Activated naive CD4-positive, alpha-beta T cell treated with anti-CD3 and anti-CD28 coated beads, Interleukin-2, amount 50 U/mL, for 72 hours (primary cell): ENCODE data around the gene RGPD5. TPM values are rescaled to one million over a fixed set of nuclear protein-coding genes. Genes with fewer than 3 reads are reported as not detected.
"Not testable (repeated sequence)": the region's sequence is repeated elsewhere in the genome, so short reads cannot be mapped to it uniquely, and the experiment has no call there.

ENCODE experiments used
- ATAC-seq, 2 donors: fragments of 150-1000 bp; cut with Tn5 transposase; 2 replicates each; pipeline ENCODE4 v1.10.0; 2021; ENCODE audit warnings: mild to moderate bottlenecking in 2 of 2, moderate library complexity in 2 of 2
- DNase-seq, 2 donors: peaks; one replicate each; pipeline ENCODE4 v3.0.0; 2021 to 2022; ENCODE audit warnings: low spot score in 2 of 2
- H3K27ac Mint-ChIP-seq, 2 donors: one replicate each; pipeline ENCODE4 v1.8.0; 2022; ENCODE audit warnings: mild to moderate bottlenecking in 2 of 2, mixed read lengths in 2 of 2
- H3K36me3 Mint-ChIP-seq, 2 donors: one replicate each; pipeline ENCODE4 v1.8.0; 2022; ENCODE audit warnings: mixed read lengths in 2 of 2
- H3K9me3 Mint-ChIP-seq, 2 donors: one replicate each; pipeline ENCODE4 v1.8.0; 2022; ENCODE audit warnings: mixed read lengths in 2 of 2
- total RNA-seq, 2 donors: library from RNA; stranded (reverse); gene quantifications; one replicate each; pipeline ENCODE4 v1.2.3, GENCODE V29; 2022

Gene RGPD5
- total RNA-seq, 2 donors from 2014 or later: 22.5 to 36.0 TPM

GRCh38 chr2:109876625-109877024 lies 82.5 kb downstream of the RGPD5 start:
- H3K9me3 Mint-ChIP-seq, H3K27ac Mint-ChIP-seq, DNase-seq, ATAC-seq, H3K36me3 Mint-ChIP-seq: not testable (repeated sequence)

GRCh38 chr2:109882112-109882511 lies 88.0 kb downstream of the RGPD5 start:
- not testable (repeated sequence) for ATAC-seq, H3K9me3 Mint-ChIP-seq, H3K27ac Mint-ChIP-seq, DNase-seq, H3K36me3 Mint-ChIP-seq

DNA sequence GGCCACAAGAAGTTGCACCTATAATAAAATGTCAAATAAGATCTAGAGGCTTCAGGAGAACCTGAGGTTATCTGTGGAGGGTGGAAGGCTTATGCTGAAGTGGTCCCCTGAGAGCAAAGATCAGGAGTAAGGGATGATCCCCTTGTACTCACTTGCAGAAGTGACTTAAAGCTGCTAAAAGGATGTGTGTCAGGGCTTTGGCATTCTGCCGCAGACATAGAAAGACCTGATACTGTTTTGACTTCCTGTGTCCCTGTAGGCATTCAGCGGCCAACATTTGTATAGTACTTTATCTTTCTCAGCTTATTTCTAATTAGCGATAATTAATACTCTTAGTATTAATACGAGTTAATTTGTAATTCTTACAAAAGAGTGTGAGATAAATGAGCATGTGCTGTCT lies 94.3 kb downstream of the RGPD5 start:
- not testable (repeated sequence) for DNase-seq, ATAC-seq, H3K36me3 Mint-ChIP-seq, H3K9me3 Mint-ChIP-seq, H3K27ac Mint-ChIP-seq

- not testable (repeated sequence) for H3K9me3 Mint-ChIP-seq, DNase-seq, H3K36me3 Mint-ChIP-seq, H3K27ac Mint-ChIP-seq
- peak in 1 of 2 donors; percentile 60 for ATAC-seq
Measured at GRCh38 chr2:109889909-109890308, 95.8 kb downstream of the RGPD5 start.

GRCh38 chr2:109891024-109891423 lies 96.9 kb downstream of the RGPD5 start:
- H3K36me3 Mint-ChIP-seq, H3K9me3 Mint-ChIP-seq, ATAC-seq, DNase-seq, H3K27ac Mint-ChIP-seq: not testable (repeated sequence)

DNA sequence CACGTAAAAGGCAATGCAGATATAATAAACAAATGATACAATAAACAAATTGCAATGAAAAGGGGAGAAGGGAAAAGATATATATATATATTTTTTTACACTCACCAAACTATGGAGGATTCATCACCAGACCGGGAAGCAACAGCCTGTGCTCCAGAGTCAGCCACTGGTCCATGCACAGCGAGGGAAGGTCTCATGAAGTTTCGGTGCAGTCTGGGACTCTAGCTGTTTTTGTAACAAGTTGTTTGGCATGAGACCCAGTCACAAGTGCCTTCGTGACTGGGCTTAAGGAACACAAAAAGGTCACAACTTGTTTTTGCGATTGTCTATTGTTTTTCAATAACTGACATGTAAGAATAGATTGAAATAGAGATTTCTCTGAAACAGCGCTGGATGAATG lies 99.6 kb downstream of the RGPD5 start:
- H3K36me3 Mint-ChIP-seq, H3K27ac Mint-ChIP-seq, DNase-seq, H3K9me3 Mint-ChIP-seq, ATAC-seq: not testable (repeated sequence)

DNA sequence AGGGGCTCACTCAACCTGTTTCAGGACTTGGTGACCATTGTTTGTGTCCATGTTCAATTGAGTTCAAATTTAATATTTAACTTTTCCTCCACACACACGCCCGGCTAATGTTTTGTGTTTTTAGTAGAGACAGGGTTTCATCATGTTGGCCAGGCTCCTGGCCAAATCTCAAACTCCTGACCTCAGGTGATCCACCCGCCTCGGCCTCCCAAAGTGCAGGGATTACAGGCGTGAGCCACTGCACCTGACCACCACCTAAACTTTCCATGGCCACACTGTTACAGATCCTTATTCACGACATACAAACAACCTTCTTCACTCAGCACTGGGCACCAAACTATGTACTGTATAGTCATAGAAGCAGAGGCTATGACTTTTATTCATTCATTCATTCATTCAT lies 100.0 kb downstream of the RGPD5 start:
- not testable (repeated sequence) for H3K36me3 Mint-ChIP-seq, H3K9me3 Mint-ChIP-seq, ATAC-seq, H3K27ac Mint-ChIP-seq, DNase-seq

GRCh38 chr2:109895090-109895869 lies 101.2 kb downstream of the RGPD5 start:
- H3K9me3 Mint-ChIP-seq, H3K36me3 Mint-ChIP-seq, H3K27ac Mint-ChIP-seq, DNase-seq: not testable (repeated sequence)
- peak; percentile 22 to 53 for ATAC-seq

GRCh38 chr2:109896212-109896611 lies 102.1 kb downstream of the RGPD5 start:
- not testable (repeated sequence) for H3K36me3 Mint-ChIP-seq, H3K27ac Mint-ChIP-seq, DNase-seq, H3K9me3 Mint-ChIP-seq
- ATAC-seq: peak; percentile 97

- not testable (repeated sequence) for H3K27ac Mint-ChIP-seq, DNase-seq, ATAC-seq, H3K36me3 Mint-ChIP-seq, H3K9me3 Mint-ChIP-seq
Measured at GRCh38 chr2:109897769-109898461, 103.8 kb downstream of the RGPD5 start.

- not testable (repeated sequence) for ATAC-seq, H3K27ac Mint-ChIP-seq, H3K36me3 Mint-ChIP-seq, H3K9me3 Mint-ChIP-seq, DNase-seq
Measured at GRCh38 chr2:109898462-109899336, 104.6 kb downstream of the RGPD5 start, which contains the start of gene LIMS3. Gene LIMS3, plus strand, starts transcription at chr2:109898688. Its CDS starts 41 bp downstream, at chr2:109898729.

DNA sequence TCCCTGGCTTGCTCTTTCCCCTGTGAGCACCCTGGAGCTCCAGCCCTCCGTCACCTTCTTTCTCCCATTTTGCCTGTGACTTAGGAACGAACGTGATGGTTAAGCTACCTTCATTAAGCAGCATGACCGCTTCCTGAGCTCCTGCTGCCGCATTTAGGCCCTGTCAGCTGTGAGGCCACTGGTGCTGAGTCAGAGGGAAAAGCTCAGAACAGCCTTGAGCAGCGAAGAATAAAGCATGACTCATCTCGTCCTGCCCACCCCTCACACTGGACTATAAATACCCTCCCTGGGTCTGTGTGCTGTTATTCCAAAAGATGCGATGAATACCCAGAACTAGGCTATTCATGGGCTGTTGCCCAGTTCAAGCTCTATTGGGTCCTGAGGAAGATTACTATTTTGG lies 111.7 kb downstream of the RGPD5 start:
- H3K9me3 Mint-ChIP-seq, ATAC-seq, H3K27ac Mint-ChIP-seq, H3K36me3 Mint-ChIP-seq, DNase-seq: not testable (repeated sequence)

Other genes with a start within 250 kb of the RGPD5 start
- 1 to 10 TPM; 2.1 to 3.5 TPM for gene SEPTIN10, start 180.3 kb upstream of the RGPD5 start, total RNA-seq
- gene SOWAHC, start 179.9 kb upstream of the RGPD5 start, total RNA-seq: 1 to 10 TPM in 1 of 2 donors, under 1 TPM in 1; 0.34 to 1.0 TPM
- 1 to 10 TPM in 1 of 2 donors, under 1 TPM in 1; 0.57 to 1.1 TPM for gene LIMS3, start 104.4 kb downstream of the RGPD5 start, total RNA-seq